T-helper 1 cell treated with Interleukin-12 subunit alpha and Interleukin-12 subunit beta and Interleukin-4 antibody, amounts not matched to agents 30 ng/mL and 1 ng/mL, for 36 hours (primary cell): Measurements from ENCODE around the gene TRAPPC5. TPM values are rescaled to one million over a fixed set of nuclear protein-coding genes. Genes with fewer than 3 reads are reported as not detected.
"Not testable (repeated sequence)": the region's sequence is repeated elsewhere in the genome, so short reads cannot be mapped to it uniquely, and the experiment has no call there.

Experiments used
- intact Hi-C: fragments of 100-400 bp; cut with micrococcal nuclease; formaldehyde crosslinking; loops from one replicate; pipeline ENCODE4 v1.15.1; 2024
- total RNA-seq: library from RNA; stranded (reverse); gene quantifications from 2 replicates; pipeline ENCODE4 v1.2.3, GENCODE V29; 2022

TRAPPC5 gene
- 77.3 and 82.9 TPM in 2 replicates for total RNA-seq

DNA sequence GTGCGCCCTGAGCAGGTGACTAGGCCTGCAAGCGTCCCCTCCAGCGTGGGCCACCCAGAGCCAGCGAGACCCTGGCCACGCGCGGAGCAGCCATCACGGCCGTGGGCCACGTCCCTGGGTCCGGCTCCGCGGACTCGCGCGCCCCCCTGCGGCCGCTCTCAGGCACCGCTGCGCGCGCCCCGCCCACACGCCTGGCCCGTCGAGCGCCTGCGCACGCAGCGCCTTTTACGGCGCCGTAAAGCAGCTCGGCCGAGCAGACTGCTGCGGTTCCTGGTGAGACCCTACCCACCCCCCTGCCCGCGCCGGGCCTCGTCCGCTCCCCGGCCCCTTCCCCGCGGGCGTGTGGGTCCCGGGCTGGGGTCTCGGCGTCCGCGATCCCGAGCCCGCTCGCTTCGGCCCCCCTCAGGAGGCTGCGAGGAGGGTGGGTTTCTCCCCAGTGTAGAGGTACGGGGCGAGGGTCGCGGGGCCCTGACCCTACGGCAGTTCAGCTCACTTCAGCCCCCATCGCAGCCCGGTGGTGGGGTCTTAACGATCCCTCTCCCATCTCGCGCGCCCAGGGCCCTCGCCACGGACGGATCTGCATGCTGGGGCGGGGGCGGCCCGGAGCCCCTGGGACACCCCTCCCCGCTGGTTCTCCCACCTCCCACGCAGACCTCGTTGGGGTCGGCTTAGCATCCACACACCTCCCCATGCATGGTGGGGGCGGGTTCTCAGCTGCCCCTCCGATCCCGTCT, at the start of gene TRAPPC5:
Gene TRAPPC5 (plus strand): TSS at position 228 of the 734 bp plus-strand sequence. CDS start 1,421 bp downstream, outside the sequence.
- intact Hi-C loops = loop anchor here (1.0 to 5.0 kb wide), 12 partner anchors 26 to 581 kb away; partner anchors contain the start of genes PET100, SNAPC2, TIMM44 and XAB2

DNA sequence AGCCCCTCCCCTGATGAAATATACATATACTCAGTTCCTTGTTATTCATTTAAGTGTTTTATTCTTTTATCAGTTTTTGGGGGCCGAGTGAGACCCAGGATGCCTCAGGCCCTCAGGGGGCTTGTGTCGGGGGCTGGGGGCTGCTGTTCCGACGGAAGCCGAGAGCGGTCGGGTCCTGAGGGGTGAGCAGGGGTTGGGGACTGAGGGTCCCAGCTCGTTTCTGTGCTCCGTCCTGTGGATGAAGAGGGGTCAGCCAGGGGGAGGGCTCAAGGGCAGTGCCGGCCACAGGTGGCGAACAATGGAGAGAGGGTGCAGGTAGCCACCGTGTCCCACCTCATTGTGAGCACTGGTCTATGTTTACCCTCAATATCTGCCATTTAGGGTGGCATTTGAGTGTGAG, 49.1 kb upstream of the TRAPPC5 start:
- intact Hi-C loops = no loop called here

DNA sequence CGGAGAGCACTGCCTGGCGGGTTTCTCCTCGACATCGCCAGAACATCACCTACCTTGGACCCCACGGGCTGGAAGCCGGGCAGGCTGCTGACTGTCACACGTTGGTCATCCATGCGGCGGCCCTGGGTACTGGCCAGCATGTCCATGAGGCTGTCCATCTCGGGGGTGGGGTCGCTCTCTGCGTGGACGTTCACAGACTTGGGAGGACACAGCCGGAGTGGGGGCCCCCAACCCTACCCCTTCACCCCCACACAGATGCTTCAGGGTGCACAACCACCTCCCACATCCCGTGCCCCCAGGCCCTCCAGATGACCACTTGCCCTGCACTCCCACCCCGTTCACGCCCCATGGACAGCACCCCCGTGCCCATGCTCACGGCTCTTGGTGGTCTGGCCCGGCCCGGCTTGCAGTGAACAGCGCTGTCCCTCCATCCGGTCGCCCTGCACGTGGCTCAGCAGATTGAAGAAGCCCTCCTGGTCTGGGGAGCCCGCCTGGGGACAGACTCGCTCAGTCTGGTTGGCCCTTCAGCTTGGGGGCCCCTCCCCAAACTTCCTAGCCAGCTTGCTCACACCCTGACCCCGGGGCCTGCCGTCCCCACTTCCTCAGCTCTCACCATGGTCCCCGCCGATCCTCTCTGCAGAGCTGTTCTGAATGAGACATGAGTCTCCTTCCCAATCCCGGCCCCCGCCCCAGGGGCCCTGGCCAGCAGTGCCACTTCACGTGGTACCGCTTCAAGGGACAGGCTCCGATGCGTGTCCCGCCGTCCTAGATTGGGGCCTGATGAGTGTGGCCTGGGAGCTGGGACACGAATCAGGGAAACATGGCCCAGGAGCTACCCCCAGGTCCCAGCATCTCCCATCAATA, 48.1 kb upstream of the TRAPPC5 start:
- intact Hi-C loops = no loop called here

DNA sequence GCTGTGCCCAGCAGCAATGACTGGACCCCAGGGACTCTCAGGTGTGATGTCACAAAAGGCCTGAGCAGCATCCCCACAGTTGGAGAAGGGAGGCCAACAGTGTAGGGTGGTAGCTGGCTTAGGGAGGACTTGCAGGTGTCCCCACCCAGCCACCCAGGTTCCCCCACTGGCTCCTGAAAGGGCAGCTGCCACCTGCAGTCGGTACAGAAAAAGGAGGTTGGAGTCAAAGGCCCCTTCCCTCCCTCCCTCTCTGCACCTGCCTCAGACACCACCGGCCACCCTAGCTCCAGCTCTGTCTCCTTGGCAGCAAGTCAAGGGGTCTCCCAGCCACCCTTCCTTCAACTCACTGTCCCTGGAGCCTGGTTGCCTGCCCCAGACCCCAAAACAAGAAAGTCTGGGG, 46.9 kb upstream of the TRAPPC5 start, which contains the start of gene PCP2:
Gene PCP2 (minus strand): TSS at position 22 of the 400 bp plus-strand sequence. CDS start 262 bp downstream, outside the sequence.
- intact Hi-C loops = no loop called here

DNA sequence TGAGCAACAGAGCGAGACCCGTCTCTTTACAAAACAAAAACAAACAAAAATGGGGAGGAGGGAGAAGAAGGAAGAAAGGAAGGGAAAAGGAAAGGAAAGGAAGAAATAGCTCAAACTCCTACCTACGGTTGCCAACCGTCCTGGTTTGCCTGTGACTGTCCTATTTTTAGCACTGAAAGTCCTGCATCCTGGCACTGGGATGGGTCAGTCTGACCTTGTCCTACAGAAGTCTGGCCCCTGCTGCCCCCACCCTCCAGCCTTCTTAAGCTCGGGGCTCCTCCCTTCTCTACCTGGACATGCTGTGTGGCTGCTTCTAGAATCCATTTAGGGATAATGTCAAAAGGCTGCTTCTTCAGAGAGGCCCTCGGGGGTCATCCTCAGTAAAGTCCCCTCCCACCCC, 45.0 kb upstream of the TRAPPC5 start:
- intact Hi-C loops = no loop called here

DNA sequence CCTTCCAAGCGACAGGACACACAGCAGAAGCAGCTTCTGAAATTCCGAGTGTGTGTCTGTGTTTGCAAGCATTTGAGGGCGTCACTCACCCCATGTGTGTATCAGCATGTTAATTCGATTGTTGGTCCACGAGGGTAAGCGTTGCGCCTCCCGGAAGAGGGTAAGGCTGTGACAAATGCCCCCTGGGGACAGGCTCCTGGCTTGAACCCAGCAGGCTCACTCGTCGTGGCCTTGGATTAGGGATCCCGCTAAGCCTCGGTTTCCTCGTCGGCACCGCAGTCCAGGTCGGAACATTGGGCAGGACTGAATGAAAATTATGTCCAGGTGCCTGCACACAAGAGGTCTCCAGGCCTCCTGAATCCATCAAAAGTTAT, 44.3 kb upstream of the TRAPPC5 start:
- intact Hi-C loops = no loop called here

DNA sequence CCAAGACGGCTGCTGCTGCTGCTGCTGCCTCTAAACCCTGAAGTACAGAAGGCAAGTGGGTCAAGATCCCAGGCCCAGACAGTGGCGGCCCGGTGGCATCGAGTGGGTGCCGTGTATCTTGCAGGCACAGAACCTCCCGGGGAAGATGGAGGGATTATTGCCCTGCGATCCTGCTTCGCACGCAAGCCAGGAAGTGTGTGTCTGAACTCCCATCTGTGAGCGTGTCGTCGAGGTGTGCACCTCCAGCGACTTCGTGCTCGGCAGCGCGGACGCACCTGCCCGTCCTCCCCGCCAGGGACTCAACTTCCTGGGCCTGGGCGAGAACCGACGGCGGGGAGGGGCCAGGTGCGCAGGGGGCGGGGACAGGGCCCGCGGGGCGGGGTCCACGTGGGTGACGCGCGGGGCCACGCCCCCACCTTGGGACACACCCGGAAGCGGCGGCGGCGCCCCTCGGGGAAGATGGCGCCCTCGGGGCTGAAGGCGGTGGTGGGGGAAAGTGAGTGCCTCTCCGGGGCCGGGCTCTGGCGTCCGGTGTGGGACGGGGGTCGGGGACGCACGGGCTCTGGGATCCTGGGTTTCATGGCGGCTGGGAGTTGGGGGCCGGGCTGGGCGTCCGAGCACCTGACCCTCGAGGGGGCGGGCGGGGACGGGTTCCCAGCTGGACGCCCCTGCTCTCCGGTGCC, 43.8 kb upstream of the TRAPPC5 start, which contains the start of gene STXBP2:
Gene STXBP2 (plus strand): TSS at position 420 of the 683 bp plus-strand sequence. CDS start 40 bp downstream, at position 460.
- intact Hi-C loops = loop anchor here (1.0 kb wide), 3 partner anchors 8 to 192 kb away; partner anchors contain the start of genes PET100 and XAB2

DNA sequence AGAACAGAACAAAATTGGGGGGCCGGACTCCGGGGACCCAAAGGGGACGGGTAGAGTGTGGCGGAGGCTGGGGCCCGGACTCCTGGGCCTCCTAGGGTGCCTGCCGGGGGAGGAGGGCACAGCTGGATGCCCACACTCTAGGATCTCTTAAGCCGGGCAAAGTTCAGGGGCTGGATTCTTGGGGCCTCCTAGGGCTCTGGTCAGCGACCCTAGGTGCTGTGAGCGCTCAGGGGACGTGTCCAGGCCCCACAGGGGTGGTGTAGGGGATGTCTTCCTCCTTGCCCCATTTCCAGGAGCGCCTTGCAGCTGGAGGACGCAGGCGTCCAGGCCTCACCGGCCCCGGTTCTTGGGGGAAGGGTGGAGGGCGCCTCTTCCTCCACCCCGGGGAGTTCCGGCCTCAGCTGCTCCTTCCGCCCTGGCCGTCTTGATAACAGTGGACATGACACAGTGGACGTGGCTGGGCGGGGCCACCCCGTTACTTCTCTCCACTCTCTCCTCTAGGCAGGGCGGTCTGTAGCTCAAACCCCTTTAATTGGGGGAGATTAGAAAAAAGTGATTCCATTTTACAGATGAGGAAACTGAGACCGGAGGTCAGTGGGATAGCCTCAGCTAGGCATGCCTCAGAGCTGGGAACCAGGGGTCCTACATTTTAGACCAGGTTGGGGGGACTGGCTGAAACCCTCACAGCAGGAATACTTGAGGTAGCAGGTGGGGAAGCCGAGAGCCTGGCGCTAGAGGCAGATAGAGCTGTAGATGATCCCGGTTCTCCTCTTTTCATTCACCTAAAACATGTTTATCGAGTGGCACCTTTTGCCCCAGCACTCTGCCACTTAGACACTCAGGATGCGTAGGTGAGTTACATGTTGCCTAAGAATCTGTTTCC, 43.0 kb upstream of the TRAPPC5 start:
- intact Hi-C loops = loop anchor here (1.0 kb wide), 3 partner anchors 8 to 192 kb away; partner anchors contain the start of genes PET100 and XAB2

DNA sequence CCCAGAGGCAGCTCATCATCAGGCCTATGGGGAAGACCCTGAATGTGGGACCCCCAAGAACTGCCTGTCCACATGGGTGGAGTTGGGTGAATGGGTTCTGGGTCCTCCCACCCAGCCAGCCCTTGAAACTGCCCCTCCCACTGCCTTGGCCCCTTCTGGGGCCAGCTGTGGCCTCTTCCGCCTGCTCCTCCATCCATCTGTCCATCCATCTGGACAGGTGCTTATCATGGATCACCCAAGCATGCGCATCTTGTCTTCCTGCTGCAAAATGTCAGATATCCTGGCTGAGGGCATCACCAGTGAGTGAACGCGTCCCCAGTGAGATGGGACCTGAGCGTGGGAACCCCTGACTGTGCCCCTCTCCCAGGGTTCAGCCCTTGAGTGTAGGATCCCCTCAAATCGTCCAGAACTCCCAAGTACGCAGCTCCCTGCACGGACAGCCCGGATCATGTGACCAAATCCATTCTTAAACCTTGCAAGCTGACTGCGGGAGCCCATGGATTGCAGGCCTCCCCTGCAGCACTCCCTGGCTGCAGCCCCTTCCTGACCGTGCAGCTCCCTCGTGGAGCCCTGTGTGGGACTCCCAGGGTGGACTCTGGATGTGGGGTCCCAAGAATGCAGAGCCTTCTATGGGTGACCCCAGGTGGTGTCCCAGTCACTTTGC, 41.7 kb upstream of the TRAPPC5 start:
- intact Hi-C loops = no loop called here

DNA sequence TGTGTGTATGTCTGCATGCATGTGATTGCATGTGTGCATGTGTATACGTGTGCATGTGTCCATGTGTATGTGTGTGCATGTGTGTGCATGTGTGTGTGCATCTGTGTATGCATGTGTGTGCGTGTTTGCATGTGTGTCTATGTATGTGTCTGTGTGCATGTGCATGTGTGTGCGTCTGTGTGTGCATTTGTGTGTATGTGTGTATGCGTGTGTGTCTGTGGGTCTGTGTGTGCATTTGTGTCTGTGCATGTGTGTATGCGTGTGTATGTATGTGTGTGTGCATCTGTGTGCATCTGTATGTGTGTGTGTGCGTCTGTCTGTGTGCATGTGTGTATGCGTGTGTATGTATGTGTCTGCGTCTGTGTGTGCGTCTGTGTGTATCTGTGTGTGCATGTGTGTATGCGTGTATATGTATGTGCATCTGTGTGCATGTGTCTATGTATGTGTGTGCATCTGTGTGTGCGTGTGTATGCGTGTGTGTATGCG, 40.7 kb upstream of the TRAPPC5 start:
- intact Hi-C loops = no loop called here

DNA sequence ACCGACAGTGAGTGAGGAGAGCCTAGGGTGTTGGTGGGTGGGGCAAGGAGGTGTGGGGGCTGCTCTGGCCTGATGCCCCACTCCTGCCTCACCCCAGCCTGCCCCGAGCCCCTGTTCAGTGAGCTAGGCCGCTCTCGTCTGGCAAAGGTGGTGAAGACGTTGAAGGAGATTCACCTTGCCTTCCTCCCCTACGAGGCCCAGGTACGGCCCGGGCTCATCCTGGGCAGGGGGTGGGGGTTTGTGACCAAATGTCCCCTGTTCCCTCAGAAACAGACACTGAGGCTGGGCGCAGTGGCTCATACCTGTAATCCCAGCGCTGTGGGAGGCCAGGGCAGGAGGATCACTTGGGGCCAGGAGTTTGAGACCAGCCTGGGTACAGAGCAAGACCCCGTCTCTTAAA, 39.8 kb upstream of the TRAPPC5 start:
- intact Hi-C loops = no loop called here

DNA sequence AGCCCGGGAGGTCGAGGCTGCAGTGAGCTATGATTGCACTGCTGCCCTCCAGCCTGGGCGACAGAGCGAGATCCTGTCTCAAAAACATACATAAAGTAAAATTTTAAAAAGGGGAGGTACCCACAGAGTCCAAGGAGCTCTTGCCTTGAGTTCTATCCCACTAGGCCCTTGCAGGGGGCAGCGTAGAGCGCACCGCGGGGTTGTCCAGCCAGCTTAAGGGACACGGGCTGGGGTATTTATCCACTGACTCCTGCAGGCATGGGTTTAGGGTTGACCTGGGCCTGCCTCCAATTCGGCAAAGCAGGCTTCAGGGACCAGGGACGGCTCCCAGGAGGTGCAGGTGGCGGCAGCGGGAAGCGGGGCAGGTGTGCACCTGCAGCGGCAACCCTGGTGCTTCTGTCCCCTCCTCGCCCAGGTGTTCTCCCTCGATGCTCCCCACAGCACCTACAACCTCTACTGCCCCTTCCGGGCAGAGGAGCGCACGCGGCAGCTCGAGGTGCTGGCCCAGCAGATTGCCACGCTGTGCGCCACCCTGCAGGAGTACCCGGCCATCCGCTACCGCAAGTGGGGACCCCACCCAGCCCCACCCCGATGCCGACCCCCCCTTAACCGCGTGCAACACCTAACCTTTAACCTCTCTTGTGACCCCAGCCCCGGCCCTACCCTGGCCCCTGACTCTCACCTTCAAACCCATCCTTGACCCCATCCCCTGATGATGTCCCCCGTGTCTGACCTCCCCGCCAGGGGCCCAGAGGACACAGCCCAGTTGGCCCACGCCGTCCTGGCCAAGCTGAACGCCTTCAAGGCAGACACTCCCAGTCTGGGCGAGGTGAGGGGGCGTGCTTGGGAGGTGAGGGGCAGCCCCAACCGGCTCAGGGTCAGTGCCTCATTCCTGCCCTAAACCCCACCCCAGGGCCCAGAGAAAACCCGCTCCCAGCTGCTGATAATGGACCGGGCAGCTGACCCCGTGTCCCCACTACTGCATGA, 39.0 kb upstream of the TRAPPC5 start:
- intact Hi-C loops = no loop called here

DNA sequence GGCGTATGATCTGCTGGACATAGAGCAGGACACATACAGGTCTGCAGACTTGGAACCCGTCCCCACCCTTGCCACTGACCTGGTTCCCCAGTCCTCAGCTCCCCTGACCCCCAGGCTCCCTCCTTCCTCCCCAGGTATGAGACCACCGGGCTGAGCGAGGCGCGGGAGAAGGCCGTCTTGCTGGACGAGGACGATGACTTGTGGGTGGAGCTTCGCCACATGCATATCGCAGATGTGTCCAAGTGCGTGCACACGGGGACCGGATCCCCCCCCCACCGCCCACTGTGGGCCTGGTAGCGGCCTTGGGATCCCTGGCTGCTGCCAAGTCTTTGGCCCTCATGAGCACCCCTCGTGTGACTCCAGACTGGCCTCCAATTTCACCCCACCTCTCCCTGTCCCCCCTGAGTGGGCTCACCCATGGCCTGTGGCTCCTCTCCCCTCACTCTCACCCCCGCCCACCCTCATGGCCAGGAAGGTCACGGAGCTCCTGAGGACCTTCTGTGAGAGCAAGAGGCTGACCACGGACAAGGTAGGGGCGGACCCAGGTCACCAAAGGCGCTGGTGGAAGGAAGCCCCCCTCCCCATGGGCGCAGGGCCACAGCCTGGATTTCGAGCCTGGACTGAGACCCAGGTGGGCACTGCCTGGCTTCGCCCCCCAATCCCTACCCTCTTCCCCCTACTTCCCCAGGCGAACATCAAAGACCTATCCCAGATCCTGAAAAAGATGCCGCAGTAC, 38.2 kb upstream of the TRAPPC5 start:
- intact Hi-C loops = no loop called here

DNA sequence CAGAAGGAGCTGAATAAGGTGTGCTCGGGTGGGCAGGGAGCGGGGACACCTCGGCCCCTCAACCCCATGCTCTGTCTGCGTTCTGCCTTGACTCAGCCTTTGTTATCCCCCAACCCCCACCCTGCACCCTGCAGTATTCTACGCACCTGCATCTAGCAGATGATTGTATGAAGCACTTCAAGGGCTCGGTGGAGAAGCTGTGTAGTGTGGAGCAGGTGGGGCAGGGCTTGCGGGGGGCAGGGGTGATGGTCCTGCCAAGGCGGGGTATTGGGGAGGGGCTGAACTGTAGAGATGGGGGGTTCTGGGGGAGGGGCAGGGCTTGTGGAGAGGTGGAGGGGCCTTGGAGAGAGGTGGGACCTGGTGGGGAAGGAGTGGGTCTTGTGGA, 37.6 kb upstream of the TRAPPC5 start:
- intact Hi-C loops = no loop called here

DNA sequence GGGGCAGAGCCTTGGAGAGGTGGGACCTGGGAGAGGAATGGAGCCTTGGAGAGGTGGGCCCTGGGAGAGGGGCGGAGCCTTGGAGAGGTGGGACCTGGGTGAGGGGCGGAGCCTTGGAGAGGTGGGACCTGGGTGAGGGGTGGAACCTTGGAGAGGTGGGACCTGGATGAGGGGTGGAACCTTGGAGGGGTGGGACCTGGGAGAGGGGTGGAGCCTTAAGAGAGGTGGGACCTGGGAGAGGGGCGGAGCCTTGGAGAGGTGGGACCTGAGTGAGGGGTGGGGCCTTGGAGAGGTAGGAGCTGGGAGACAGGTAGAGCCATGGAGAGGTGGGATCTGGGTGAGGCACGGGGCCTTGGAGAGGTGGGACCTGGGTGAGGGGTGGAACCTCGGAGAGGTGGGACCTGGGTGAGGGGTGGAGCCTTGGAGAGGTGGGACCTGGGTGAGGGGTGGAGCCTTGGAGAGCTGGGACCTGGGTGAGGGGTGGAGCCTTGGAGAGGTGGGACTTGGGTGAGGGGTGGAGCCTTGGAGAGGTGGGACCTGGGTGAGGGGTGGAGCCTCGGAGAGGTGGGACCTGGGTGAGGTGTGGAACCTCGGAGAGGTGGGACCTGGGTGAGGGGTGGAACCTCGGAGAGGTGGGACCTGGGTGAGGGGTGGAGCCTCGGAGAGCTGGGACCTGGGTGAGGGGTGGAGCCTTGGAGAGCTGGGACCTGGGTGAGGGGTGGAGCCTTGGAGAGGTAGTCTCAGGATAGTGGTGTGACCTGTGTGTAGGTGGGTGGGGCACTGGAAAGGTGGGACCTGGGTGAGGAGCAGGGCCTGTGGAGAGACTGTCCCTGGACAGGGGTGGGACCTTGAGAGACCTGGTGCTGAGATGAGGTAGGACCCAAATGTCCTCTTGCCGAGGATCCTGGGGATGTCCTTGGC, 36.7 kb upstream of the TRAPPC5 start:
- intact Hi-C loops = not testable (repeated sequence)

DNA sequence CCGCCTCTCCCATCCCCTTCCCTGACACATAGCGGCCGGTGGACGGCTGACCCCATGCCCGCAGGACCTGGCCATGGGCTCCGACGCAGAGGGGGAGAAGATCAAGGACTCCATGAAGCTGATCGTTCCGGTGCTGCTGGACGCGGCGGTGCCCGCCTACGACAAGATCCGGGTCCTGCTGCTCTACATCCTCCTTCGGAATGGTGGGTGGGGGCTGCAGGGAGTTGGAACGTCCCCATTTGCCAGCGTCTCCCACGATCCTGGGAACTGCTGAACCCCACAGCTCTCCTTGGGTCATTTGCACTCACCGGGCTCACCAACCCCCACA, 36.1 kb upstream of the TRAPPC5 start:
- intact Hi-C loops = no loop called here

DNA sequence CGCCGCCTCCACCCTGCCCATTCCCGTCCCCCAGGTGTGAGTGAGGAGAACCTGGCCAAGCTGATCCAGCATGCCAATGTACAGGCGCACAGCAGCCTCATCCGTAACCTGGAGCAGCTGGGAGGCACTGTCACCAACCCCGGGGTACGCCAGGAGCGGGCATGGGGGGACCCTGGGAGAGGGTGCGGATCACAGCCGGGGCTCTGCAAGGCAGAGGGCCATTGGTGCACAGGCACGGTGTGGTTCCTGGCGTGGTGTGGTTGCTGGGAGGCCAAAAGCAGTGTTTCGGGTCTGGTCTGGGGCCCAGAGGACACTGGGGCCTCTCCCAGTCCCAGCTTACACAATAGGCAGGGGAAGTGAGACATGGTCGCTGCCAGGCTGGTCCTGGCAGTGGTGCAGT, 35.5 kb upstream of the TRAPPC5 start:
- intact Hi-C loops = no loop called here
